ENCODE results near the gene WIPF2.

The WIPF2 gene

DNA sequence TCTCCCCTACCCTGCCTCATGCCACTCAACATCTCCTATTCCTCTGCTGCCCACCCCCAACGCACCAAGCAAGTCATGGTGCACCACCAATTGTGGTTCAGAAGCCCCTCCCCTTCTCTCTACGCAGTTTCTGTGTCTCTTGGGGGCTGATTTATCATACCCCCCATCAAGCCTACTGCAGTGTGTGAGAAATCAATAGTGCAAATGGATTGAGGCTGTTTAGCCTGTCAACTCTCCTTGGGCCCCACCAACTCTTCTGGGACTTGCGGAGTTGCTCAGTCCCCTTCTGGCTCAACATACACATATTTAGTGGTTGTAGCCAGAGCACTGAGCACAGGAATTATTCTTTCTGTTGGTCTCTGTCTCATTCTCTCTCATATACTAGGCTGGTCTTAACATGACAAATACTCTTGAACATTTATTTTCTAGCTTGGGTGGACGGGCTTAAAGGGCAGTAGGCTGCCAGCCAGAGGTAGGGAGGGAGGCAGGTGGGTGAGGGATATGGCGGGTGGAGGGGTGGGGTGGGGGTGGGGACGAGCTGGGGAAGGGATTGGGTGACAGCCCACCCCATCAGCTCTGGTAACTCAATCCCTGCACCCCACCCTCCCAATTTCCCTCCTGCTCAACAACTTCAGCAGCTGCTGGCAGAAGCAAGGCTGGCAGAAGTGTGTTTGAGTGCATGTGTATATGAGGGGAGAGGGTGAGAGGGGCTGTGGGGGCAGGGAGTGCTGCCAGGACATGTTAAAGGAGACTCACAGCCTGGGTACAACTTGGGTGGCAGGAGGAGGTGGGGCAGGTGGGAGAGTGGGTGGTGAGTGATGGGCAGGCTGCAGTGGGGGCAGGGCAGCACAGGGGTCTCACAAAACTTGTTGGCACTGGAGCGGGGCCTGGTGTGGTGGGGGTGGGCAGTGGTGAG lies 94.8 kb downstream of the WIPF2 start:
- no peak for DNase-seq (ENCODE audit: low read depth)

- DNase-seq (ENCODE audit: low read depth) = peak; percentile 62
Measured at GRCh38 chr17:40314584-40314956, 95.5 kb downstream of the WIPF2 start.

GRCh38 chr17:40315206-40315605 lies 96.1 kb downstream of the WIPF2 start:
- DNase-seq (ENCODE audit: low read depth) = no peak

DNA sequence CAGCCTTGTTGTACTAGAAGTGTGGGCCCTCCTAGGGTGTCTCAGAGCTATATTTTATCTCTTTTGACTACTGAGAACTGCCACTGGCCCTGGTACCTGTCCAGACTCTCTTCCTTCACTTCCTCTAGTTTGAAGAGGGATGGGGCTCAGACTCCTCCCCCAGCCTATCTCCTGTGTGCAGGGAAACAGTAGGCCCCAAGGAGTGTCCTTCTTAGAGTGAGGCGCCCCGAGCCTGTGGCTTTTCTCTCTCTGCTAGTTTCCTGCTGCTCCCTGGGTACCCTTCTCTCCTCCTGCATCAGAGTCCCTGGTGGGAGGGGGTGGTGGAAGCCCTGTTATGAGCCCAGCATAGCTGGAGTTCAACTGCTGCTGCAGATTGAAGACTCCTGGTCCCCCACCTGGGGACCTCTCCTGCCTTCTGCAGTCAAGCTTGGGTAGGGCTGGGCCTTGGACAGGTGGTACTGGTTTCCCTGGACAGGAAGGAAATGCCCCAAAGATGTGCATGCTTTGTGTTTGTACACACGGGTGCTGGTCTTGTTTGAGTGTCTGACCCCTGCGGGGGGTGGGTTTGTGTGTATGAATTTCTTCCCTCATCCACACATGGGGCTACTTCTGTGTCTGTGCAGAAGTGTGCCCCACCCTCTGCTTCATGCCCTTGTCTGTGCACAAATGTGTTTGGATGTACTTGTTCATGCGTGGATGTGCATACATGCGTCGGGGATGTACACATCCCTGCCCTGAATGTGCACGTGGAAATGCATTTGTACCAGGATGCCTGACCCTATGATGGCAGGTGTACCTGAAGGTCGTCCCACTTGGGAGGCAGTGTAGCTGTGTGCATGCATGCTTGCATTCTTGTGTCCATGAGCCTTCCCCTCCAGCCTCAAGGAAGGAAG lies 96.8 kb downstream of the WIPF2 start:
- DNase-seq (ENCODE audit: low read depth) = no peak

DNA sequence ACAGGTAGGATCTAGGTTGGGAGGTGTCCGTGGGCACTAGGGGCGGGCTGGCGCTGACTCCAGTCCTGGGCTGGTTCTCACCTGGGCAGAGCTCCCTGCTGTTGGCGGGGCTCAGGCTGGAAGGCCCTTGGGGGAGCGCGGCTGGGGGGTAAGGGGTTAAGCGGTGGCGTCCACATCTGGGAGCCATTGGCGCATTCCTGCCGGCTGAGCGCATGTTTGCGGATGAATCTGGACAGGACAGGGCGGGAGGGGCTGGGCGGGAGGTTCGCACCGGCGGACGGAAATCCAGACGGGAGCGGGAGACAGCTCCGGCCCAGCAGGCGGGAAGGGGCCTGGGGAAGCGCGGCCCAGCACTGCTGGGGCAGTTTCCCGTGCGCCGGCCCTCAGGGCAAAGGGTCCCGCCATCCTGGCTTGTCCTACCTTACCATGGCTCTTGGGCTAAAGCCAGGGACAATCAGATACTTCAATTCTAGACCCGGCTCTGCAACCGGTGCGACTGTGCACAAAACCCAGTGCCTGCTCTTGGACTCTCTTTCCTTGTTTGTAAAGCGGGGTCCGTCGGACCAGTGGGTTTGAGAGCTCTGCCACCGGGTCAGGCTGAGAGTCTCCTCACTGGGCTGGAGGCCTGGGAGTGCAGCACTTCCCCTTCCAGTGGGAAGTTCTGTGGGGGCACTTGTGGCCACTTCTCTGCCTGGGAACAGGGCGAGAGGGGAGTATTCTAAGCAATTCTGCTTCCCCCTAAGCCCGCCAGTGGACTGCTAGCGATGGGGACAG lies 97.7 kb downstream of the WIPF2 start:
- DNase-seq (ENCODE audit: low read depth) = no peak

DNA sequence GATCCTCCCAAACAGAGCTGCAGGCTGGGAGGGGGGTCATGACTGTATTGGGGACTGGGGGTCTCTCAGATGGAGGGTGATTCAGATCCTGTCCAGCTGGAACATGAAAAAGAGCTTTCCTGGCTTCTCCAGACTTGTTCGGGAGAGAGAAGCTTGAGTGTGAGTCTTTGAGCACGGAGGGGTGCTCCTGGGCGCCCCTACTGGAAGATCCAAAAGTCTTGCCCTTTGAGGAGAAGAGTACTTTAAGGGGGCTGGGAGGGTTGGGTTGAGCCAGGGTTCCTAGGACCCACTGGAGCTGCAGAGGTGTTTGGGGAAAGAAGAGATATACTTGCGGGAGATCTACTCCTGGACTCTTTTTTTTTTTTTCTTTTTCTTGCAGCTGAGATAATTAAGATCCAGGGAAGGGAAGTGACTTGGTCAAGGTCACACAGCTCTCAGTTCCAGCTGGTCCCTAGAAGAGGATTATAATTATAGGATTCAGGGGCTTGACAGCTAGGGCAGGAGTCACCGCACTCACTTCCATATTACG lies 98.3 kb downstream of the WIPF2 start:
- DNase-seq (ENCODE audit: low read depth) = no peak

DNA sequence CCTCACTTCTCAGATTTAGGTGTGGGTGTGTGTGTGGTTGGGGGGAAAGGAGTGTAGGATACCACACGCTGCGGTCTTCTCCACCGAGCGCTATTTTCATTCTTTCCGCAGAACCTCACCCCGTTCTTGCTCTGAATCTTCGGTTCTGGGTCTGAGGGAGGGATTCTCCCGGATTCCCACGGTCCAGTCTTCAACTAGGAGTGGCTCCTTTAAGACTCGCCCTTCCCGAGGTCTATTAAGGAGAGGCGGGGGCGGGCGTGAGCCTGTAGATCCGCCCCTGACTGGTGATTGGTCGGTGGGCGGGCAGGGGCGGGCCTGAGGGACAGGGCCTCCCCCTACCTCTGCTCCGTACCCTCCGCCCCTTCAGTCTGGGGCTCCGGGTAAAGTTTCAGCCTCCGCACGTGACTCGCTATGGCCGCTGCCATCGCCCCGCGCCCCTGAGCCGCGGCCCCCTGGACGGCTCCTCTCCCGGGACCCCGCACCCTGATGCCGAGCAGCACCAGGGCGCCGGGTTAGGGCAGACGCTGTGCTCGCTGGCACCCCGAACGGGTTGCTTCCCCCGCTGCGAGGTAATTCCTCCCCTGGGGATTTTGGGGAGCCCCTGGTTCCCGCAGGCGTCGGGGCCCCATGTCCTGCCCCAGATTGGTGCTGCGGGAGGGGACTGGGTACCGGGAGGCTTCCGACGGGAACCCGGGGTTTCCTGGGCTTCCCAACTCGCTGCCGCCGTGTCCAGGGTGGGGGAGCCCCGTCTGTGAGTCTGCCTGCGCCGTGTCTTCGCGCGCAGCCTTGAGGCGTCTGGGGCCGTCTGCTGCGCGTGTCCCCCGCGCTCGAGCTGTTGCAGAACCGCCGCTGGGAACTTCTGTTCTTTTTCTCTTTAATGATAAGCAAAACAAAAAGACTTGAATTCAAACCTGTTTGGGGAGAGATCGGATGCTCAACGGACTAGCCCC lies 99.1 kb downstream of the WIPF2 start:
- DNase-seq (ENCODE audit: low read depth) = peak; percentile 89

- DNase-seq (ENCODE audit: low read depth) = no peak
Measured at GRCh38 chr17:40318830-40319391, 99.8 kb downstream of the WIPF2 start.

DNA sequence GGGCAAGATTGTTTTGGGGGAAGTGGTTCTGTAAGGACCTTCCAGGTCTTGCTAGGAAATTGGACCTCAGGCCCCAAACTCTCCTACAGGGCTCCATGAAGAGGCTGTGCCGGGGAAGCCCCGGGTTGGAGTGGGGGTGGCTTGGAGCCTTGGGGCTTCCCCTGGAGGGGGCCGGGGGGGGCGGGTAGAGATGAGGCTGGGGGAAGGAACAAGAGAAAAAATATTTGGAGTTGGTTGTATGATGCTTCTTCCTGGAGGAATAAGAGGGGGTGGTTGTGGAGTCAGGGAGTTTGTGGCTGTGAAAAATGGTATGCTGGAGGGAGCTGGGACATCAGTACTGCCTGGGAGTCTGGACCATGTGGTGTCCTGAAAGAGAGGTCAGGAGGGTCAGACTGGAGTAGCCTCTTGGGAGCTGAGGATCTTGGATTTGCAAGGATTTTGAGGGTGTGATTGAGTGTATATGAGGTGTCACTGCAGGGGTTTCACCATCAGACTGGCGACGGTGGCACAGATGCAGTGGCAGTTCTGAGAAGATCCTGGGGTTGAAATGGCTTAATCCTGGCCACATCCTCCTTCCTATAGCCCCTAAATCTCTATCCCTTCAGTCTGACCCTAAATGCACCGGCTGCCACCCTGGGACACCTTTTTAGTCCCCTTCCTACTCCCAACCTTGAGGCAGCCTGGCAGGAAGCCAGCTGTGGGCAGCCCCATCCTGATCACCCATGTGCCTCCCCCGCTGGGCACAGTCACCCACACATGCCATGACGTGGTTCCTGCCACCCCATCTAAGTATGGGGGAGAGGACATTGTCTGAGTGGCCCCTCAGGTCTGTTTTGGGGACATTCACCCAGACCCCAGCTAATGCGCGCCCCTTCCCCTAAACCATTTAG lies 100.8 kb downstream of the WIPF2 start:
- DNase-seq (ENCODE audit: low read depth) = peak; percentile 77

DNA sequence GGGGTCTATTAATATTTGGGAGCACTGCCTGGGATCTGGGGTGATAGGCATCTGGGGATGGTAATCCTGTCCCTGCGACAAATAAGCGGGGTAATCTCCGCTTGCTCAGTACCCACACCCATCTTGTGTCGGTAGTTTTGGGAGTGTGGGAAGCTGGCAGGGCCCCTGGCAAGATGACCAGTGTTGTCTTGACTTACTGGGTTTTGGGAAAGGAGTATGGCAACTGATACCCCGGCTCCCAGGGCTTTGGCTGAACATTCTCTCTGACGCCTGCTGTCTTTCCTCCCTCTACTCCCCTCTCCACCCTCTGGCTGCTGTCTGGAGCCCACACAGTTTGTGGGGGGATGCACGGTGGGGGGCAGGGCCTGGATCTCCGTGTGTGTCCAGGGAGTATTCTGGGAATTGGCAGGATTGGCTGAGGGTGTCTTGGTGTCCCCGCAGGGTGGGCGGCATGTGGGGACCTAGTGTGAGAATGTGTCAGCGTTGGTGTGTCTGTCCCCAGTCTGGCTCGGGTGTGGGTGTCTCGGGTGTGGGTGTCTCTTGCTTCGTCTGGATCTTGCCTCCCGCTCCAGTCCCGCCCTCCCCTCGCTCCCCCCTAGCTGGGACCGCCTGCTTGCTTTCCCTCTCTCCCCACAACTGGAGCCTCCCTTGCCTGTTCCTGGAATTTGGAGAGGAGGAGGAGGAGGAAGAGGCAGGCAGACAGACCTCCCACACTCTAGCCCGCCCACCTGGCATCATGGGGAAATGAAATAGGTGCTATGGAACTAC lies 101.8 kb downstream of the WIPF2 start:
- DNase-seq (ENCODE audit: low read depth) = peak; percentile 53

DNA sequence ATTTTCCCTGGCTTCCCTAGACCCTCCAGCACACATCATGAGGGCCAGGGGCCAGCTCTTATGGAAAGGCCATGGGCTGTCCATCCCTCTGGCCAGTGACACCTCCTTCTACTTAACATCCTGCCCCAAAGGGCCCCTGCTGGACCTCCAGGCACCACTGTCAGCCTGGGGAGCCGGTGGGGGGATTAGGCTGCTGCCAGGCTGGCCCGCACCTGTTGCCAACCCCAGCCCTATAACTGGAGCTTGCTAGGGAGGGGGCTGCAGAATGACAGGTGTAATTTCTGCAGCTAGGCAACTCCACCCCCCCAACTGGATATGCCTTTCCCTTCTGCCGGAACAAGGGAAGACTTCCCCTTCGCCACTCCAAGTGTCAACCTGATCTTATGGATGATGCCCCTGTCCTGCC lies 102.4 kb downstream of the WIPF2 start:
- DNase-seq (ENCODE audit: low read depth) = no peak

DNA sequence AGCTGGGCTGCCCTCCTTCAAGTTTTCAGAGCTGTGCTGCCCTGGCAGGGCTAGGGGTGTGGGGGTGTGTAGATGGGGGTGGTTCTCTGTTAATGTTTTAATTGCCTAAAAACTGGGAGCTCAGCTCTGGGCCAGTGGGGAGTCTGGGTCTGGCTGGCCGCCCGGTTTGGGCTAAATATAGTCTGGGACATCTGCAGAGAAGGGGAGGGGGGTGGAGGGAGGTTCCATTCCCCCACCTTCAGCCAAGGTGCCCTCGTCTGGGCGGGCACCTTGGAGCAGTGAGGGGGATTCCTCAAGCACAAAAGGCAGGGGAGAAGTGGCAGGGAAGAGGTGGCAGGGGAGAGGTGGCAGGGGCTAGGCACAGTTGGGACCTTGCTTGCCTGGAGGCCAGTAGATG lies 102.9 kb downstream of the WIPF2 start:
- DNase-seq (ENCODE audit: low read depth) = no peak

- DNase-seq (ENCODE audit: low read depth) = peak; percentile 88
Measured at GRCh38 chr17:40322358-40323315, 103.5 kb downstream of the WIPF2 start.

GRCh38 chr17:40323391-40324381 lies 104.6 kb downstream of the WIPF2 start:
- peak; percentile 72 for DNase-seq (ENCODE audit: low read depth)

DNA sequence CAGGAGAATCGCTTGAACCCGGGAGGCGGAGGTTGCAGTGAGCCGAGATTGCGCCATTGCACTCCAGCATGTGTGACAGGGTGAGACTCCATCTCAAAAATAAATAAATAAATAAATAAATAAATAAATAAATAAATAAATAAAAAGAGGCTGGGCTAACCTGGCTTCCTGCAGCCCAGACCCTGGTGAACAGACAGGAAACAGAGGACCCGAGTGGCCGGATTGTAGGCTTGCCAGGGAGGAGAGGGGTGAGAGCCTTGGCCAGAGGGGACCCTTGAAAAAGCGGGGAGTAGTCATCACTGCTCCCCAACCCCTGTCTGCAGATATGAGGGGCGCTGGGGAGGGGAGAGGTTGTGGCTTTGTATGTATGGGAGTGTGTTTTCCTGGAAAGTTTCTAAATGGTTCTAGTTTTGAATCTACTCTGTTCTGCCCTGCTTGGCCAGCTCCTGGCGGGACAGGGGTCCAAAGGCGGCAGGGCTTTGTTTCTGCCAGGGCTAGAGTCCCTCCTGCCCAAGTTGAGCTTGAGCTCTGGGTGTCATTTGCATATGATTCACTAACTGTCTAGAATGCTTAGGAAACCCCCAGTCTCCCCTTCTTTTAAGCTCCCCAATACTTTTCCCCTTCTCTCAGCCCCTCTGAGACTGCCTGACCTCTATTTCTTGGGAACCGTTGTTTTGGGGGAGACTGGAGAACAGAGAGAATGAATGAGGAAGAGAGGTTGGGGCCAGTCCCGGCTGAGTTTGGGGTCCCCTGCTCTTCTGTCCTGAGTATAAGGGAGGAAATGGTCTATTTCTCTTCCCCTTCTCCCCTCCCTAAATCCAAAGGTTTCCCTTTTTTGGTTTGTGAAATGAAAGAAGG lies 106.3 kb downstream of the WIPF2 start:
- no peak for DNase-seq (ENCODE audit: low read depth)

Data from T follicular helper cell (primary cell).